B cell (primary cell): Measurements from ENCODE around the gene FAM120A.

ENCODE experiments used
- CTCF ChIP-seq: fragments of 200-600 bp; IDR thresholded peaks from one replicate; pipeline ENCODE4 v1.8.0; 2022; ENCODE audit warnings: antibody characterized with exemption, mild to moderate bottlenecking
- EZH2 ChIP-seq: IDR thresholded peaks from 2 replicates; pipeline ENCODE4 v1.6.1; 2012; ENCODE audit warnings: borderline replicate concordance, low read depth, mild to moderate bottlenecking, moderate library complexity, low read length; ENCODE audit not compliant: insufficient read depth, poor library complexity, severe bottlenecking

DNA sequence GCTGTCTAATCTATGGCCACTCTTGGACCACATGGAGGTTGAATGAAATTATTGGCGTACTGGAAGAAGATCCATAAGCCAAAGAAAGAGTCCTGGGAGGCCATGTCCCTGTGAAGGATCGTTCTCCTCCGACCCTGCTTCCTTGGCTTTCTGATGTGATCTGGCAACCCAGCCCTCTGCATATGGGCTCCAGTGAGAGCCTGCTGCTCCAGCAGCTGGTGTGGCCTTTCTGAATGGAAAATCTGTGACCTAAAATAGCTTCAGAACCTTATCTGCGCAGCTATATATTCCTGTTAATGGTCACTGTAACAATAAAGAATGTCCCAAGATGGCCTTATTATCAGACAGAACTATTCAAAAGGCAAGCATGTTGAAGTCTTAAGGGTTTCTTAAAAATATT, 84.7 kb downstream of the FAM120A start:
- TF ChIP-seq CTCF (no peak), EZH2 (no peak)
